Activated CD4-positive, alpha-beta T cell treated with anti-CD3 and anti-CD28 coated beads for 1 hour (primary cell): ENCODE results near the gene FAM124A.

ENCODE experiments used
- DNase-seq: peaks from one replicate; pipeline ENCODE4 v3.0.0-alpha.2; 2020

Gene FAM124A

GRCh38 chr13:51222037-51222685, at the start of gene FAM124A:
Gene FAM124A, plus strand, starts transcription at chr13:51222398. Its CDS starts 104 bp downstream, at chr13:51222502.
- DNase-seq: no peak

GRCh38 chr13:51175021-51175420, 47.2 kb upstream of the FAM124A start:
- no peak for DNase-seq

GRCh38 chr13:51175639-51176038, 46.6 kb upstream of the FAM124A start:
- DNase-seq: no peak

GRCh38 chr13:51177188-51177587, 45.0 kb upstream of the FAM124A start:
- DNase-seq: no peak

- DNase-seq: no peak
These were observed 43.6 kb upstream of the FAM124A start for GRCh38 chr13:51178456-51179074.

- no peak for DNase-seq
These were observed 42.7 kb upstream of the FAM124A start for GRCh38 chr13:51179432-51179971.

GRCh38 chr13:51180853-51181511, 41.2 kb upstream of the FAM124A start:
- DNase-seq: no peak

GRCh38 chr13:51181786-51182383, 40.3 kb upstream of the FAM124A start:
- DNase-seq: no peak

GRCh38 chr13:51191743-51192142, 30.5 kb upstream of the FAM124A start:
- DNase-seq: no peak

GRCh38 chr13:51192348-51192747, 29.9 kb upstream of the FAM124A start:
- no peak for DNase-seq

GRCh38 chr13:51193387-51193786, 28.8 kb upstream of the FAM124A start:
- no peak for DNase-seq

- no peak for DNase-seq
These were observed 27.3 kb upstream of the FAM124A start for GRCh38 chr13:51194942-51195341.

GRCh38 chr13:51201886-51202285, 20.3 kb upstream of the FAM124A start:
- no peak for DNase-seq

- no peak for DNase-seq
These were observed 19.6 kb upstream of the FAM124A start for GRCh38 chr13:51202477-51203046.

- DNase-seq: no peak
These were observed 15.6 kb upstream of the FAM124A start for GRCh38 chr13:51206584-51206983.

- DNase-seq: no peak
These were observed 14.3 kb upstream of the FAM124A start for GRCh38 chr13:51207881-51208280.

GRCh38 chr13:51208716-51209115, 13.5 kb upstream of the FAM124A start:
- no peak for DNase-seq

- no peak for DNase-seq
These were observed 10.3 kb upstream of the FAM124A start for GRCh38 chr13:51211910-51212309.

- DNase-seq: no peak
These were observed 9.4 kb upstream of the FAM124A start for GRCh38 chr13:51212758-51213157.

GRCh38 chr13:51213173-51213728, 8.9 kb upstream of the FAM124A start:
- no peak for DNase-seq

- DNase-seq: no peak
These were observed 3.6 kb upstream of the FAM124A start for GRCh38 chr13:51218626-51219025.

- no peak for DNase-seq
These were observed 1.5 kb upstream of the FAM124A start for GRCh38 chr13:51220706-51221105.

- no peak for DNase-seq
These were observed 1.1 kb upstream of the FAM124A start for GRCh38 chr13:51221108-51221507.
